Endothelial cell of hepatic sinusoid (primary cell): ENCODE measurements around the gene CCDC24.

Experiments used
- in situ Hi-C: cut with HindIII; loops from 2 replicates; pipeline ENCODE4 v1.10.0; 2017; ENCODE audit warnings: low sequenced_read_pairs

Gene CCDC24

DNA sequence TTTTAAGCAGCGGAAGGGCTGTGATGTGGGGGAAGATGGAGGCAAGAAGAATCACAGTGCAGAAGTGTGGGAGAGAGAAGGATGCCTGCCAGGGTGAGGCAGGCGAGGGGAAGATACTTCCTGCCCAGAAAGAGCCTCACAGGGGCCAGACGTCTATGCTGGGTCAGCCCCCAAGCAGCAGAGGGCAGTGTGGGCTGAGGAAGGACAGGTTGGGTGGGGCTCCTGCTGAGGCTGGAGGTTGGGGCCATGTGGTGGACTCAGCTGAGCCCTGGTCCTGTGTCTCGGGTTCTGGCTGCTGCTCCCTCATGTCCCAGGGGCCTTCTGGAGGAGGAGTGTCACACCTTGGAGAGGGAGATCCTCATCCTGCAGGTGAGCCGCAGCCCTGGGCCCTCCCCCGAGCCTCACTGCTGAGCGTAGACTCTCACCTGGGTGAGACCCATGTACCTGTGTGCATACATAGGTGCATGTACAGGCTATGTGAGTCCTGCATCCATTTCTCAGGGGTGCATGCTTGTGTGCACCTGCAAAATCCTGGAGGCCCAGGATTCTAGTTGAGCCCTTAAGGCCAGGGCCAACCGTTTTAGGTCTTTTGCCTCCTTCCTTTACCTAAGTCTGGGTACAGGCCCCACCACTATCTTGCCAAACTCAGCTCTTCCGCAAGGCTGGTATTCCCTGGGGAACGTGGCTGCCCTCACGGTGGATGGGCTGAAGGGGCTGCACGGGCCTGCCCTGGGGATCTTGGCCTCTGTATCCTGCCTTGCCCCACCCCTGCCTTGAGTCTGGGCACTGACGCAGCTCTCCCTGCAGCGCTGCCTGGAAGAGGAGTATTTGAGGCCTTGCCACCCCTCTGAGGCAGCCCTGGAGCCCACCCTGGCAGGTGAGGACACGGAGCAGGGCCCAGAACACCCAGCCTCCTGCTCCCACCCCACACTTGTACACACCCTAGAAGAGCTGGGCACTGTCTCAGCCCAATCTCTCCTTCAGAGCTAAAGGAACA is 3.7 kb downstream of the CCDC24 start:
- in situ Hi-C loops, result loop anchor here (5.0 kb wide), 2 partner anchors 43 to 77 kb away; no protein-coding TSS in a partner anchor

DNA sequence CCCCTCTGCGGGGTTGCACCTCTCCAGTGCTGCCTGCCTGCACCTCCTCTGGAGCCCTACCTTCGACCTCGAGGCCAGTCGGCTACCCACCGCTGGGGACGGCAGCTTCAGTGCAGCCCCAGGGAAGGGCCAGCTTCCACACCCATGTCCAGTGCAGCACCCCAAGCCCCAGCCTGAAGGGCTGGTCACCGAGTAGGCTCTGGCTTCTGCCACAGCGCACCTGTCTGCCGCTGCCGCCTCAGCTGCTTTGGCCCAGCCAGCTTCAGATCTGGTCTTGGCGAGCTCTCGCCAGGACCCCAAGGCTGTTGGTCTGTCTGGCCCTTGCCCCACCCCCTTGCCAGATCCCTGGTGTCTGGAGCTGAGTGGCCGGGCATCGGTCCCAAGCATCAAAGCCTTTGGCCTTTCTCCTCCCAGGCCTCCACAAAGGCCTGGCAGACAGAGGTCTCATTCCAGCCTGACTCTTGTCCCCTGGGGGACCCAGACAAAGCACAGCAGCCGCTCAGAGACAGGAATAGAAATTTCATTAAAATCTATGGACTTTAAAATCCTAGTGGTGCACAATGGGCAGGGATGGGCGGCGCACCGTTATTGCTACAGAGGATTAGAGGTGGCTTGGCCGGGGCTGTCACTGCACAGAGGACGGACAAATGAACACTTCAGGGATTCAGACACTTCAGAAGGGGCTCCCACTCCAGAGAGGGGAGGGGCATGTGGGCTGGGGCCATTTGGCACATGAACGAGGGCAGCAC is 4.8 kb downstream of the CCDC24 start:
- in situ Hi-C loops, result no loop called here

DNA sequence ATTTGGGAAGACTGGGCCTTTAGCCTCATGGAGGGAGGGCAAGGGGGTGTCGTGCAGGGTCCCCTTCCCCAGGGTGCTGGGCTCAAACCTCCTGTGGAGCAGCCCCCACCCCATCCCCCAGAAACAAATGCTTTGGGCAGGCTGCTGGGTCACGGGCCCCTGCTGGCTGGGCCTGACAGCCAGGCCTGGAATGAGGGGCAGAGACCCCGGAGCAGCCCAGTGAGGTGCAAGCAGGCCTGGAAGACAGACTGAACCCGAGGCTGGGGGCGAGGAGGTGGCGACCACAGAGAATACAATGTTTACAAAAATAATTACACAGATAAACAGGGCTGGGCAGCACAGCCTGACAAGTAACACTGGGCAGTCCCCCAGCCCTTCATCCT is 5.3 kb downstream of the CCDC24 start:
- in situ Hi-C loops, result no loop called here

DNA sequence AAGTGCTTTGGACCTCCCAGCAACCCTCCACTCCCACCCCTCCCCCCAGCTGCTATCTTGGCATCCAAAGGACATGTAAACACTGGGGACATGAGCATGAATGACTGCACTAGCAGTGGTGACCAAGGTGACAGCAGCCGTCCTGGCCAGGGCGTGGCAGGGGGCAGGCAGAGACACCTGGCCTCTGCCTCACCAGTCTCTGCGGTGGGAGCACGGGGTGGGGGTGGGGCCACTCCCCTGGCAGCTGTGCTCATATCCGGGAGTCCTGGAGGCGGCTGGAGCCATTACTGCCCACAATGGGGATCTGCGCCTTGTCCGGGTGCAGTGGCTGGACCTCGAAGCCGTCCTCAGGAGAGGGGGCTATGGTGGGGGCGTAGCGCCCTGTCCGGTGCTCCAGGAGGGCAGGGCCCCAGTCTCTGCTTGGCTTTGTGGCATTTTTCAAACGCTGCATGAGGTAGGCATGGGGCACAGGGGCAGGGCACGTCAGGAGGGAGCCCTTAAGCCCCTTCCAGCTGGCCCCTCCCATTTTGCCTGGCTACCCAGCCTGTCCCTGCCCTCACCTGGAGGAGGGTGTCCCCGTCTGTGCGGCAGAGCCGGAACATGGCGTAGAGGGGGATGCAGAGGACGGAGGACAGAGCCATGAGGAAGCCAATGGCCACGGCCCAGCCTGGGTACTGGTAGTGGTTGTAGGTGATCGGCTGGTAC is 6.0 kb downstream of the CCDC24 start:
- in situ Hi-C loops, result no loop called here

DNA sequence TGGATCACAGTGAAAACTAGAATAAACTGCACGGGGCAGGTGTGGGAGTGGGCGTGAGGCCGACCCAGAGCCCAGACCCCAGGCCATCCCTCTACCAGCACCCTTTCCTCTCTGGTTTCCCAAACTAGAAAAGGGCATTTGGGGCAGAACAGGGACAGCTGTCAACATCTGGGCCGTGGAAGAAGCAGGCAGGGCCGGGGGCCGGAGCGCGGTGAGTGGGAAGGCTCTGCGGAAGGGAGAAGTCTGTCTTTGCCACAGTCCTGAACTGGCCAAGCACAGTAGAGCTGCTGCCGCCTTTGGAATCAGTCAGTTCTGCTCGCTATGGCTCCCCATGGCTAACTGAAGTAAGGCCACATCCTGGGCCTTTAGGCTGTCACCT is 6.6 kb downstream of the CCDC24 start:
- in situ Hi-C loops, result no loop called here

DNA sequence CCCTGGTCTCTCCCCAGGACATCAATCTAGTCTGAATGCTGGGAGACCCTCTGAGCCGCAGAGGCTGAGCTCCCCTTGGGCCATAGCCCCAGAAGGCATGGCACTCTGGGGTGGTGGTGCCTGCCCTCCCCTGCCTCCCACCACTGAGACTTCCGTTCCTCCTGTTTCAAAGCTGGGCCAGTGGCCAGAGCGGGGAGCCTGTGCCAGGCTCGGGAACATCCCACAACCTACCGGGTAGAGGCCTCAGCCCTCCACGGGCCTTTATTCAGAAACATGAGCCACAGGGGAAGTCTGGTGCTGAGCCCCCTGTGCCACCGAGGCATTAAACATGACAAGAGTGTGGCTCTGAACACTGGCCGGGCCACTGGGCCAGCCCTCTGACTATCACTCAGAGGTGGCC is 8.1 kb downstream of the CCDC24 start:
- in situ Hi-C loops, result no loop called here

DNA sequence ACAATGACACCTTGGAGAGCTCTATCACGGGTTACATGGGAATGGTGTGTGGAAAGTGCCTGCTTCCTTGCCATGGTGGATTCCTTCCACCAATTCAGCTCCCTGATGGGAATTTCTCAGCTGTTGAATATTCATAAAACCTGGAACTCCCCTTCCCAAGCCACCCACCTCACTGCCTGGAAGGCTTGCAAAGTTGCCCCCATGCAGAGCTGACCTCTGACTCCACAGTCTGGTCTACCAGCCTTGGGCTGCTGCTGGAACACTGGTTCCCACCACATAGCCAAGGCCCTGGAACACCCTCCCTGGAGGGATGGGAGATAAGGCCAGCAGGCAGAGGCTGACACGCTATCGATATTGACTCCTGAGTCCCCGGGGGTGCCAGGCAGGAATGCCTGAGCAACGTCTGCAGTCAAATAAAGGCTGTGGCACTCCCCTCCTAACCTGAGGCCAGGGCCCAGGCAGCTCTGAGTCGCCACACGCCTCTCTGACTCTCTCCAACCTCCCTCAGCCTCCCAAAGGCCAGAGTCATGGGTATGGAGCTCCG is 8.8 kb downstream of the CCDC24 start:
- in situ Hi-C loops, result no loop called here

DNA sequence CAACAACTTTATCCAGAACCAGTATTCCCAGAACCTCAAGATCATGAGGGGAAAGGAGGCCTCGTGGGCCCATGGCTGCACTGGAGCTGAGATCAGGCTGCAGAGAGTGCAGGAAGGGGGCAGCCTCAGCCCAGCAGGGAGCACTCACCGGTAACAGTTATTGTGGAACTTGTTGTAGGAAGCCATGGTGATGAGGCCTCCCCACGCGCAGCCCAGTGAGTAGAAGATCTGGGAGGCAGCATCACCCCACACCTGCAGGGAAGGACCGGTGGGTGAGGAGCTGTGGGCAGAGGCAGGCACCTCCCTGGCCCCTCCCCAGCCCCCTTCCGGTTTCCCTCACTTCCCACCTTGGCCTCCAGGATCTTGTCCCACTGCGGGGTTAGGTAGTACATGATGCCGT is 10.8 kb downstream of the CCDC24 start:
- in situ Hi-C loops, result no loop called here

DNA sequence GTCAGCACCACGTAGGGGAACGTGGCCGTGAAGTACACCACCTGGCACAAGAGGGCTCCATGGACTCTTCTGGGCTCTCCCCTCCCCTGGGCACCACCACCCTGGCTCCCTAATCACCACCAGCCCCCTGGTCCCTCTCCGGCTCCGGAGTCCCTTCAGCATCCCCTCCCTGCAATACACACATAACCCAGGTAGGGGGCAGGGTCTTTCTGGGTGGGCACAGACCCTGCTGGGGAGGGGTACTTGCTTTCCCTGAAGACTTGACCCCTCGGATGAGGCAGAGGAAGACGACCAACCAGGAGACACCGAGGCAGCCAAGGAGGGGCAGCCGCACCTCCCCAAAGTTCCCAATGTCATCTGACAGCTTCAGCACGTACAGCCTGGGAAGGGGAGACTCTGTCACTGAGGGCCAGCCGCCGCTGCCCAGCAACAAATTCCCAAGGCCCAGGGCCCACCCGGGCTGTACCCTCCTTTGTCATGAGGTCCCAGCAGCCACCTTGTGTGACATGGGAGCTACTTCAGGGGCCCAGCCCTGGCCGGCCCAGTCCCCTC is 11.3 kb downstream of the CCDC24 start:
- in situ Hi-C loops, result no loop called here

DNA sequence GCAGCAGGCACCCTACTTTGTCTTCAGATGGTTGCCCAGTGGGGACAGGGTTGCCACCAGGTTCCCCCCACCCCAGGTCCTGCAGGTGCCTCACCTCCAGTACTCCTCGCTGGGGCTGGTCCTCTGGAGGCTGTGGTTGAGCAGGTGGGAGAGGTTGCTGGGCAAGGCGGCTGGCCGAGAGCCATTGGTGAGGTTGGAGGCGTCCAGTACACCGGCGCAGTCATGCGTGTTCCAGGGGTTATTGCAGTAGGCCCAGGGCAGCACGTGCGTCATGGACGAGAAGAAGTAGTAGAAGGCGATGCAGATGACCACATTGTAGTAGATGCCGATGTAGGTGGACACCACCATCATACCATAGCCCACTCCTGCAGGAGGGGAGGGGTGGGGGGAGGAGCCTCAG is 16.9 kb downstream of the CCDC24 start:
- in situ Hi-C loops, result no loop called here

DNA sequence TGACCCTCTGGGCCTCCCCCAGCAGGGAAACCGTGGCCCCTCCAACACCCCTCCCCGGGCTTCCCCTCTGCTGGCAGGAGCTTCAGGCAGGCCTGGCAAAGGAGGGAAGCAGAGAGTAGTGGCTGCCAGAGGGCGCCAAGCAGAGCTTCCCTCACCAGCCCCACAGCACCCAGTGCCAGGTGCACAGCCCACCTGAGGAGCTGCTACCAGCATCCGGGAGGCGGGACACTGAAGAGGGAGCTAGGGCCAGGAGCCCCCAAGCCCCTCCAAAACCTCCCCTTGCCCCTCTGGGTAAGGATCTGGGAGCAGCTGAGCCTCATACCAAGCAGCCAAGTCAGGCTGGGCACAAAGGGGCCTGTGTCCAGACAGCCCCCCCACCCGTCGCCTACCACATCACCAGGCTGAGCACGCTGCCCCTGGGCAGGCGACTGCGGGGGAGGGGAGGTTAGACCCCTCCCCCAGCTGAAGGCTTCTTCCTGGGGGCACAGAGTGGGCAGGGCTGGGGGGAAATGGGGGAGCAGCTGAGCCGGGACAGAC is 19.6 kb downstream of the CCDC24 start:
- in situ Hi-C loops, result no loop called here

DNA sequence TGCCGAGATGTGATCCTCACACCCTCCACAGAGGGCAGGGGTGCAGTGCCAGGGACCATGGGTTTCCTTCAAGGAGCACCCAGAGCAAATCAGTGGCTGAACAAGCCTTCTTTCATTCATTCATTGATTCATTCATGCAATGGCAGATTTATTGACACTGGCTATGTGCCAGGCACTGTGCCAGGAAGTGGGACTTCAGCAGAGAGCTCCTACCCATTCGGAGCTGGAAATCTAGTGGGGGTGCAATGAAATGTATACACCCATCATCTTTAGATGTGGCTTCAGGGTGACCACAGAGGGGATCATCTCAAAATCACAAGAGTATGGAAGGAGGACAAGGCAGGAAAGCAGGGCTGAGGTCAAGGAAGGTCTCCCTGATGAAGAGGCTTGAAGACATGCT is 21.0 kb downstream of the CCDC24 start:
- in situ Hi-C loops, result no loop called here

DNA sequence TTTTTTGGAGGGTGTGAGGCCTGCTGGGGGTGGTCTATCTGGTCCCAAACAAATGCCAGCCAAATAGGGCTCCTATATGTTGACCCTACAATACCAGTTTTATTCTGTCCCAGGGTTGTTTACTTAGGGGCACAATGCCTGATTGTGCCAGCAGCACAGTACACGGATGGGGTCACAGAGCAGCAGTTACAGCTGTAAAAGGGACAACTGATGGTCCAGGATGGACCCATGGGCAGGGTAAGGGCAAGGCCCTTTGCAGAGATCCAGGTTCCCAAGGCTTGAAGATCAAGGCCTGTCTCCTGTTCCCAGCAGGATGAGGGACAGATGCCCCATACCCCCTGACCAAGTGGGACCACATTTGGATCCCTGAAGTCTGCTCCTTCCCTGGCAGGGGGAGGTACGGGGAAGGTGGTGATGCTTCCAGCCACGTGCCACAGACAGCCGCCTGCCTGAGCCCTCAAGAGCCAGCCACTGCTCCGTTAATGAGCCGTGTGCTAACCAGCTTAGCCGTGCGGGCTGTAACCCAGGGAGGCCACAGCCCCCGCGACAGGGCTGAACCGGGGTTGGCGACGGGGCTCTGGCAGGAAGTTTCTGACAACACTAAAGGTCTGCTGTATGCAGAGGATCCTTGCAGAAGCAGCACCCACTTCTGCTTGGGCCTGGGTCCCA is 21.7 kb downstream of the CCDC24 start:
- in situ Hi-C loops, result no loop called here

DNA sequence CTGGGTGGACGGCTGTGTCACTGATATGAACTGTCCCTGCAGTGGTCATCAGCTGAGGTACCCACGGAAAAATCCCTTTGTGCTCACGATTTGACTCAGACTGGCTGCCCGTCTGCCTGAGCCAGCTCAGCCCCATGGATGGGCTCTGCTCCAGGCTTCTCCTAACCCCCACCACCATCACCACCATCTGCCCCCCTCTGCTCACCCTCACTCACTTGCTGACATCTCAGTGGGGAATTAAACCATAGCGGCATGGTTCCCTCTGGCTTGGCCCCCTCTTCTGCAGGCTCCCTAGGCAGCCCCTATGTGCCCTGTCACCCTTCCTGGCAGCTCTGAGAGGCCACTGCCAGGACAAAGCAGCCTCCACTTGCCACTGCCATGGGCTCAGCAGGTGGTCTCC is 22.6 kb downstream of the CCDC24 start:
- in situ Hi-C loops, result no loop called here

DNA sequence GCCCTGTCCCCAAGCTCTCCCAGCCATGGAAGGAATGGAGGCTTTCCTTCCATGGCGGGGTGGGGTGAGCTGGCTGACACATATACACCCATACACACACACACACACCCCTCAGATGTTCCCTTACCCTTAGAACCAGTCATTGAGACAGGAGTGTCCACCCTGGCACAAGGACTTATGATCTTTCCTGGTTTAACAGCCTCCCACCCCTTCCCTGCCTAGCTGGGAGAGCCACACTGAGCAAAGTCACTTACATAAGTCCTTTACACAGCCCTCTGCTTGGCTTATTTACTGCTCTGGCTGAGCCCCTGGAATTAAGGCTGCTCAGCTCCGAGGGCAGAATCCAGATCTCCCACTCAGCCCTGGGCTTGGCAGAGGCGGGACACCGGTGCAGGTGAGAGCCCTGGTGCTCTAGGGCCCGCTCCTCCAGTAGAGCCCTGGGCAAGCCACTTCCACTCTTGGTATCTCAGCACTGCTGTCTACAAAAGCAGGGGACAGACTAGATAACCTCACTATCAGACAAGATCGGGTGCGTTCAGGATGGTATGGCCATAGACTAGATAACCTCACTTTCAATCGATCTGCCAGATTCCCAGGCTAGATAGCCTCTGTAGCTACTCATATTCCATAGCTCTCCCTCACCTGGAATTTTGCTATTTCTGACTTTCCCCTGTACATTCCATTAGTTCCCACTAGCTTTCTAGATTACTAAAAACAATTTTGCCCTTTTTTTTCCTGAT is 23.1 kb downstream of the CCDC24 start:
- in situ Hi-C loops, result no loop called here

DNA sequence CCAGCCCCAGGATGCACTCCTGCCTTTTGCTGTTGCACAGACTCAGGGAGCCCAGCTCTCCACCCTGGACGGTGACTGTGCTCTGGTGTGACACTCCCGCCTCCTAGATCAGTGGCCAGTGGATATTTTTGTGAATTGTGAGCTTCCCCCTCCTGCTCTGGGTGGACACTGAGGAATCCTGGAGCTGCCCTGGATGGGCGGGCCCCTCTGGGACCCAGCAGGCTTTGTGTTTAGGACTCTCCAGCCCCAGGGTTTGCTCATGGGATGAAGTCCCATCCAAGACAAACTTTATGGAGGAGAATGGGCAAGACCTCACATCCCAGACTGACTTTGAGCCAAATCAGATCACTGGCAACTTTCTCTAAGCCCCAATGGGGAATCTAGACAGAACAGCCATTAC is 23.8 kb downstream of the CCDC24 start:
- in situ Hi-C loops, result no loop called here

DNA sequence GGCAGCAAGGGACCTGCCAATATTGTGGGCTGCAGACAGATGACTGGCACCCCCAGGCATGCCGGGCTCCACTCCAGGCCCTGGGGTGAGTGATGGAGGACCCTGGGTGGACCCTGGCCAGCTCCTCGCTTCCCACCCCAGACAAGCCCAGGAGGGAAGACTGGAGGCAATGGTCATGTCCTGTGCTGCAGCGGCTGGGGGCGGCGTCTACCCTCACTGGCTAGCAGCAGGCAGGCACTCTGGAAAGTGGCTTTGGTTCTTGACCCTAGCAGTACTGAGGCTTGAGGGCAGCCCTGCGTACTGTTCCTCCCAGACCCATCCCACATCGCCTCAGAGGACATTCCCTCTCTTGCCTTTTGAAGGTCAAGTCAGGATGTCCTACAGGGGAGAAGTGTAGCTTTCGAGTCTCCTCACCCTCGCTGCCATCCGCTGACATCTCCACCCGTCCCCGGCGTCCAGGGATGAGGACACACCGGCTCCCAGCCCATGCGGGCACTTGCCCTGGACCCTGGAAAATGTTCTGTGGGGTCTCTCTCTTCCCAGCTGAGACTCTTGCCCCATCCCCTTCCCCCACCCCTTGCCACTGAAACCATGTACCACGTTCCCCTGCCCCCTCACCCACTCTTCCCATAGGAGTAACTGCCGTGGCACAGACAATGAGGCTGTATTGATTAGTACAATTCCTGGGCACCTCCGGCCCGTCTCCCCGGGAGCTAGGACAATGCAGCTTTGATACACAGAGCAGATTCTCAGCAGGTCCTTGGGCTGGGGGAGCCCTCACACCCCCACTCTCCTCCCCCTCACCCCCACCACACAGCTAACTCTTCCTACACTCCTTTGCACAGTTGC is 24.9 kb downstream of the CCDC24 start:
- in situ Hi-C loops, result no loop called here

DNA sequence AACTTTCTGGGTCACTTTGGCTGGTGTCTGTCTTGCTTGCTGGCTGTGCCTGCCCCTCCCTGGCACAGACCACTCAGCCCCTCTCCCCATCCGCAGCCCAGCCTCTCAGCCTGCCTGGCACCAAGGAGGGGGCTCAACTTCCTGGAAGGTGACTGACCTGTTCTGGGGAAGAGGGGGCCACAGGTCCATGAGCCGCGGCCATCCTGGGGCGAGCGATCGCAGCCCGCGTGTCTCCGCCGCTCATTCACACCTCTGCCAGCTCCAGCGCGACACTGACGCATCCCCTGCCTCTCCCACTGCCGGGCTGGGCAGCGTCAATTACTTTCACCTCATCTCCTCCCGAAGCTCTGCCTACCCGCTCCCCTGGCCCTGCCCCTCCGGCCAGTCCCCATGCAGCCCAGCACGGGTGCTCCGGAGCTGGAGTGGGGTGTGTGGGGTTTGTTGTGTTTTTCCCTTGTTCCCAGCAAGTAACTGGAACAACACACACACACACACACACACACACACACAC is 25.5 kb downstream of the CCDC24 start:
- in situ Hi-C loops, result no loop called here
